GM21423 (cell line): ENCODE results near the gene MEIS1.

Experiments used
- ATAC-seq: cut with Tn5 transposase; IDR thresholded peaks from one replicate; pipeline ENCODE4 v1.9.1; 2021; ENCODE audit warnings: mild to moderate bottlenecking, moderate library complexity; ENCODE audit not compliant: unreplicated experiment

Gene MEIS1

GRCh38 chr2:66532972-66533868 lies 98.3 kb downstream of the MEIS1 start:
- ATAC-seq, result no peak

- ATAC-seq, result no peak
Measured at GRCh38 chr2:66534461-66534860, 99.5 kb downstream of the MEIS1 start.

- ATAC-seq, result no peak
Measured at GRCh38 chr2:66535574-66536289, 100.8 kb downstream of the MEIS1 start.

- ATAC-seq, result no peak
Measured at GRCh38 chr2:66536290-66536673, 101.4 kb downstream of the MEIS1 start.

- ATAC-seq, result no peak
Measured at GRCh38 chr2:66536997-66537396, 102.1 kb downstream of the MEIS1 start.

- ATAC-seq, result no peak
Measured at GRCh38 chr2:66538291-66538690, 103.4 kb downstream of the MEIS1 start.

- no peak for ATAC-seq
Measured at GRCh38 chr2:66539452-66539851, 104.5 kb downstream of the MEIS1 start.

GRCh38 chr2:66541646-66542045 lies 106.7 kb downstream of the MEIS1 start:
- no peak for ATAC-seq

- ATAC-seq, result no peak
Measured at GRCh38 chr2:66543257-66543767, 108.4 kb downstream of the MEIS1 start.

GRCh38 chr2:66544258-66544657 lies 109.3 kb downstream of the MEIS1 start:
- no peak for ATAC-seq

GRCh38 chr2:66545258-66545657 lies 110.3 kb downstream of the MEIS1 start:
- no peak for ATAC-seq

GRCh38 chr2:66547118-66547517 lies 112.2 kb downstream of the MEIS1 start:
- ATAC-seq, result no peak

- ATAC-seq, result no peak
Measured at GRCh38 chr2:66547887-66548286, 113.0 kb downstream of the MEIS1 start.

- ATAC-seq, result no peak
Measured at GRCh38 chr2:66548422-66548821, 113.5 kb downstream of the MEIS1 start.

GRCh38 chr2:66550826-66551225 lies 115.9 kb downstream of the MEIS1 start:
- ATAC-seq, result no peak

- no peak for ATAC-seq
Measured at GRCh38 chr2:66553370-66553769, 118.4 kb downstream of the MEIS1 start.

GRCh38 chr2:66555091-66555490 lies 120.2 kb downstream of the MEIS1 start:
- no peak for ATAC-seq

- ATAC-seq, result no peak
Measured at GRCh38 chr2:66555501-66556324, 120.8 kb downstream of the MEIS1 start.

- no peak for ATAC-seq
Measured at GRCh38 chr2:66559672-66560071, 124.7 kb downstream of the MEIS1 start.

- no peak for ATAC-seq
Measured at GRCh38 chr2:66560683-66561082, 125.8 kb downstream of the MEIS1 start.

- no peak for ATAC-seq
Measured at GRCh38 chr2:66561645-66562303, 126.8 kb downstream of the MEIS1 start.
